Neural progenitor cell (in vitro differentiated cells): ENCODE data around the gene ARAP3. TPM values are rescaled to one million over a fixed set of nuclear protein-coding genes. Genes with fewer than 3 reads are reported as not detected.
A peak's percentile ranks its signal among the peaks of the same experiment; 100 is the strongest.

ENCODE experiments used
- DNase-seq: peaks from one replicate; pipeline ENCODE4 v3.0.0-alpha.2; 2016; ENCODE audit warnings: low spot score
- H2AFZ ChIP-seq: fragments of 200-600 bp; sonication (generic); replicated peaks from 2 replicates; pipeline ENCODE4 v1.6.1; 2016; ENCODE audit warnings: antibody characterized with exemption
- H3F3A ChIP-seq: fragments of 200-600 bp; sonication (generic); 2 replicates; pipeline ENCODE4 v1.6.1; 2016; ENCODE audit warnings: antibody characterized with exemption, low read depth
- H3K27ac ChIP-seq: fragments of 200-600 bp; sonication (generic); 2 replicates; pipeline ENCODE4 v1.5.1; 2016; ENCODE audit warnings: mild to moderate bottlenecking
- H3K27me3 ChIP-seq: fragments of 200-600 bp; sonication (generic); 2 replicates; pipeline ENCODE4 v1.6.1; 2016; ENCODE audit warnings: mild to moderate bottlenecking, moderate library complexity
- H3K36me3 ChIP-seq: fragments of 200-600 bp; sonication (generic); 2 replicates; pipeline ENCODE4 v1.5.1; 2016
- H3K4me1 ChIP-seq: fragments of 200-600 bp; sonication (generic); 2 replicates; pipeline ENCODE4 v1.6.1; 2016; ENCODE audit warnings: mixed run types
- H3K4me2 ChIP-seq: fragments of 200-600 bp; sonication (generic); 2 replicates; pipeline ENCODE4 v1.6.1; 2016
- H3K4me3 ChIP-seq: fragments of 200-600 bp; sonication (generic); 2 replicates; pipeline ENCODE4 v1.5.1; 2016
- H3K79me2 ChIP-seq: fragments of 200-600 bp; sonication (generic); 2 replicates; pipeline ENCODE4 v1.6.1; 2016; ENCODE audit warnings: low read depth
- H3K9ac ChIP-seq: fragments of 200-600 bp; sonication (generic); 2 replicates; pipeline ENCODE4 v1.6.1; 2016
- H3K9me3 ChIP-seq: fragments of 200-600 bp; sonication (generic); 2 replicates; pipeline ENCODE4 v1.5.1; 2016; ENCODE audit warnings: low read depth
- H4K20me1 ChIP-seq: fragments of 200-600 bp; sonication (generic); 2 replicates; pipeline ENCODE4 v1.6.1; 2016; ENCODE audit warnings: low read depth
- H3K27ac Mint-ChIP-seq: 3 replicates; pipeline ENCODE4 v1.8.0; 2021; ENCODE audit warnings: mixed read lengths
- H3K27me3 Mint-ChIP-seq: 2 replicates; pipeline ENCODE4 v1.8.0; 2022; ENCODE audit warnings: low read depth, mild to moderate bottlenecking, inconsistent platforms, moderate library complexity, mixed read lengths; ENCODE audit not compliant: insufficient read depth
- H3K36me3 Mint-ChIP-seq: 3 replicates; pipeline ENCODE4 v1.8.0; 2021; ENCODE audit warnings: mixed read lengths
- H3K4me1 Mint-ChIP-seq: 3 replicates; pipeline ENCODE4 v1.8.0; 2021; ENCODE audit warnings: mixed read lengths
- H3K4me3 Mint-ChIP-seq: 3 replicates; pipeline ENCODE4 v1.8.0; 2021; ENCODE audit warnings: mild to moderate bottlenecking, moderate library complexity, mixed read lengths
- H3K9me3 Mint-ChIP-seq: 3 replicates; pipeline ENCODE4 v1.8.0; 2020; ENCODE audit warnings: mixed read lengths
- EZH2 ChIP-seq: fragments of 200-600 bp; sonication (generic); IDR thresholded peaks from 2 replicates; pipeline ENCODE4 v1.6.1; 2017; ENCODE audit warnings: antibody characterized with exemption, mild to moderate bottlenecking, moderate library complexity
- EZH2phosphoT487 ChIP-seq: fragments of 200-600 bp; sonication (generic); IDR thresholded peaks from 2 replicates; pipeline ENCODE4 v1.6.1; 2017; ENCODE audit warnings: antibody characterized with exemption
- total RNA-seq: library from RNA; depleted of rRNA; stranded (reverse); fragments of >200 nt; gene quantifications from 2 replicates; pipeline ENCODE4 v1.2.3, GENCODE V29; 2015; ENCODE audit warnings: low replicate concordance
- TF ChIP-seq, protein P1 (sequence below): fragments of 200-600 bp; sonication (generic); IDR thresholded peaks from 2 replicates; pipeline ENCODE4 v1.5.1; 2017; ENCODE audit warnings: antibody characterized with exemption, mild to moderate bottlenecking

ARAP3 gene
- total RNA-seq, 1 donor from 2014 or later, result 7.6 TPM

DNA sequence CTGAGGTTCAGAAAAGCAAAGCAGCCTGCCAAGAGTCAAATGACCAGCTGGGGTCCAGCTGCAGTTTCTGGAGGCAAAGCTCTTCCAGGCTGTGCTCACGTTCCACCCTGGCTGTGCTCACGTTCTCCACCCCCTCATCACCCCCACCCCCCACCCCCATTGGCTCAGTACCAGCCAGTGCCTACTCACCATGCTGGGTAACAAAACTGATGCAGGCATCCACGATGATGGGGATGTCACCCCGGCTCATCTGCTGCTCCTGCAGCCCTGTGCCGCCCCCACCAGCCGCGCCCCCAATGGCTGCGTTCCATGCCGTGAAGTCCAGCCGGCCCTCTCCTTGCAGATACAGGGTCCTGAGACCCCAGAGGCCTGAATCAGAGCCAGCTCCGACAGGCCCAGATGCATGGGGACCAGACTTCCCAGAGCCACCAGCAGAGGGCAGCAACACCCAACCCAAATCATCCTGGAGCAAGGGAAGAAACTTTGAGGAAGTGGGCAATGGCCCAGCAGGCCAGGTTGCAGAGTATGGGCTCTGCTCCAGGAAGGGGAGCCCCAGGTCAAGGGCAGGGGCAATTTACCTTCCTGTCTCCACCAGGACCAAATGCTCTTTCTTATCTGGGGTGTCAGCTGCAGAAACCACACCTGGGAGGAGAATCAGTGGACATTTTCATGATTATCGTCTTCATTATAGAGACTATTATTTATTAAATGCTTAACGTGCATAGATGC, 17.1 kb downstream of the ARAP3 start:
- Mint-ChIP-seq H3K27ac (no peak overlapping the region), H3K27me3 (peaks cover 5% of the 10 kb centered on the region), H3K4me1 (peaks cover 7% of the 10 kb centered on the region), H3K4me3 (no peak overlapping the region), H3K36me3 (peaks cover 19% of the 10 kb centered on the region), H3K9me3 (no peaks in the 10 kb centered on the region)
- Histone ChIP-seq H2AFZ (no peak overlapping the region), H4K20me1 (no peaks in the 10 kb centered on the region), H3K4me2 (no peak overlapping the region), H3K9me3 (no peaks in the 10 kb centered on the region), H3K27ac (no peak overlapping the region), H3K27me3 (no peaks in the 10 kb centered on the region), H3K36me3 (peaks cover 3% of the 10 kb centered on the region), H3K79me2 (no peaks in the 10 kb centered on the region), H3K4me3 (no peak overlapping the region), H3K4me1 (no peaks in the 10 kb centered on the region), H3F3A (peaks cover 7% of the 10 kb centered on the region), H3K9ac (no peak overlapping the region)
- no peak for TF ChIP-seq EZH2phosphoT487
- TF ChIP-seq EZH2, result no peak
- TF ChIP-seq, protein P1, sequence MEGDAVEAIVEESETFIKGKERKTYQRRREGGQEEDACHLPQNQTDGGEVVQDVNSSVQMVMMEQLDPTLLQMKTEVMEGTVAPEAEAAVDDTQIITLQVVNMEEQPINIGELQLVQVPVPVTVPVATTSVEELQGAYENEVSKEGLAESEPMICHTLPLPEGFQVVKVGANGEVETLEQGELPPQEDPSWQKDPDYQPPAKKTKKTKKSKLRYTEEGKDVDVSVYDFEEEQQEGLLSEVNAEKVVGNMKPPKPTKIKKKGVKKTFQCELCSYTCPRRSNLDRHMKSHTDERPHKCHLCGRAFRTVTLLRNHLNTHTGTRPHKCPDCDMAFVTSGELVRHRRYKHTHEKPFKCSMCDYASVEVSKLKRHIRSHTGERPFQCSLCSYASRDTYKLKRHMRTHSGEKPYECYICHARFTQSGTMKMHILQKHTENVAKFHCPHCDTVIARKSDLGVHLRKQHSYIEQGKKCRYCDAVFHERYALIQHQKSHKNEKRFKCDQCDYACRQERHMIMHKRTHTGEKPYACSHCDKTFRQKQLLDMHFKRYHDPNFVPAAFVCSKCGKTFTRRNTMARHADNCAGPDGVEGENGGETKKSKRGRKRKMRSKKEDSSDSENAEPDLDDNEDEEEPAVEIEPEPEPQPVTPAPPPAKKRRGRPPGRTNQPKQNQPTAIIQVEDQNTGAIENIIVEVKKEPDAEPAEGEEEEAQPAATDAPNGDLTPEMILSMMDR, result peak; percentile 93
- peak; percentile 73 for DNase-seq

DNA sequence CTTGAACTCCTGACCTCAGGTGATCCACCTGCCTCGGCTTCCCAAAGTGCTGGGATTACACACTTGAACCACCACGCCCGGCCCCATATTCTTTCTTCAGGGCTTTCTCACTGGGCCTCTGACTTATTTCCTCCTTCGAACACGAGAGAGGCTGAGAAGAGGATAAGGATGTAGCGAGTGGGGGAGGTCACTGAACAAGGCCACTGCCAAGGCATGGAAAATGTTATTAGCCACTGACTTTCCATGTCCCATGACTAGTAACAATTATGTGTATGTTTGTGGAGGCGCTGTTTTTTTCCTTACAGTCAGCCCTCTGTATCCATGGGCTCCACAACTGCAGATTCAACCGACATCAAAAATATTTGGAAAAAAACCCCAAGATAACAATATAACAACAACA, 18.5 kb downstream of the ARAP3 start:
- no peak overlapping the region for H3K27ac ChIP-seq
- no peaks in the 10 kb centered on the region for H3K9me3 ChIP-seq
- H3K9ac ChIP-seq, result no peak overlapping the region
- DNase-seq, result no peak
- H2AFZ ChIP-seq, result no peak overlapping the region
- no peaks in the 10 kb centered on the region for H3K27me3 ChIP-seq
- no peaks in the 10 kb centered on the region for H3K4me1 ChIP-seq
- Mint-ChIP-seq H3K9me3 (no peaks in the 10 kb centered on the region), H3K4me3 (no peak overlapping the region), H3K27me3 (peaks cover 3% of the 10 kb centered on the region), H3K4me1 (peaks cover 5% of the 10 kb centered on the region), H3K27ac (no peak overlapping the region), H3K36me3 (peaks cover 20% of the 10 kb centered on the region)
- H3F3A ChIP-seq, result peaks cover 7% of the 10 kb centered on the region
- no peak overlapping the region for H3K4me3 ChIP-seq
- peaks cover 3% of the 10 kb centered on the region for H3K36me3 ChIP-seq
- TF ChIP-seq EZH2phosphoT487, result no peak
- no peak for TF ChIP-seq EZH2
- TF ChIP-seq, protein P1, result no peak
- H3K4me2 ChIP-seq, result no peak overlapping the region
- no peaks in the 10 kb centered on the region for H3K79me2 ChIP-seq
- H4K20me1 ChIP-seq, result no peaks in the 10 kb centered on the region

DNA sequence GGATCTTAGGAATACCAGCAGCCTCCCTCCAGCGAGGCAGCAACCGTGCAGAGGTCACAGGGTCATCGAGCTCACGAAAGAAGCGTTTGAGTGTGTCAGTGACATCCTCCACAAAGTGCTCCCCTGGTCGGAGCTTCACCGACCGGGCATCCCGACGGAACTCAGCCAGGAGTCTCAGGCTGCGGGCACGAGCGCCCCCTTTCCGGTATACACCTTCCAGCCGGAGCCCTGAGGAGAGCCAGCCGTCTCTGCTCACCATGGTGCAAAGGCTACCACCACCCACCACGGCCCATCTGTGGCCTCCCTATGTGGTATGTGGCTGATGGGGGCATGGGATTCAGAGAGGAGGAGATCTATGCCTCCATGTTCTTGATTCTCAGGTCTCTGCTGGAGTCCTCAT, 20.0 kb downstream of the ARAP3 start:
- no peak for DNase-seq

More for the DNA sequence above, 20.0 kb downstream of the ARAP3 start:
- Mint-ChIP-seq H3K4me1 (peaks cover 5% of the 10 kb centered on the region), H3K36me3 (peaks cover 28% of the 10 kb centered on the region), H3K9me3 (no peaks in the 10 kb centered on the region), H3K27me3 (peaks cover 2% of the 10 kb centered on the region), H3K4me3 (no peak overlapping the region), H3K27ac (no peak overlapping the region)
- no peaks in the 10 kb centered on the region for H3K79me2 ChIP-seq
- H3K27me3 ChIP-seq, result no peaks in the 10 kb centered on the region
- H3K9me3 ChIP-seq, result no peaks in the 10 kb centered on the region
- H3K4me2 ChIP-seq, result no peak overlapping the region
- peaks cover 7% of the 10 kb centered on the region for H3F3A ChIP-seq
- no peaks in the 10 kb centered on the region for H3K4me1 ChIP-seq
- no peaks in the 10 kb centered on the region for H4K20me1 ChIP-seq
- H3K9ac ChIP-seq, result no peak overlapping the region
- TF ChIP-seq, protein P1, result no peak
- TF ChIP-seq EZH2 (no peak), EZH2phosphoT487 (no peak)
- peaks cover 3% of the 10 kb centered on the region for H3K36me3 ChIP-seq
- H2AFZ ChIP-seq, result no peak overlapping the region
- H3K27ac ChIP-seq, result no peak overlapping the region
- H3K4me3 ChIP-seq, result no peak overlapping the region
